H1 (cell line): Measurements from ENCODE around the gene FOXO1. TPM values are rescaled to one million over a fixed set of nuclear protein-coding genes. Genes with fewer than 3 reads are reported as not detected.

Source experiments
- CTCF ChIA-PET: fragments of 300-600 bp; sonication (Branson Sonifier 250); formaldehyde crosslinking; loops from one replicate; lab custom pipeline; 2021; ENCODE audit not compliant: partially characterized antibody; lab: Charles Lee
- POLR2A ChIA-PET: fragments of 300-600 bp; sonication (Branson Sonifier 250); formaldehyde crosslinking; loops from one replicate; lab custom pipeline; 2021; ENCODE audit warnings: inconsistent platforms; ENCODE audit not compliant: partially characterized antibody; lab: Charles Lee
- DNase-seq, 2 experiments: peaks; one replicate each; pipeline versions ENCODE4 v3.0.0 to v3.0.0-alpha.2; 2010 to 2022; ENCODE audit warnings: low spot score in 2 of 2, low read depth in 1 of 2, mixed read lengths in 1 of 2
- FAIRE-seq: peaks from 2 replicates; lab custom pipeline; 2011; peaks lifted over from hg19 to GRCh38; lab: Jason Lieb, UNC
- H2AFZ ChIP-seq: 2 replicates; pipeline ENCODE4 v1.8.1; 2012; ENCODE audit warnings: low read length, inconsistent platforms
- H2AK5ac ChIP-seq: 2 replicates; pipeline ENCODE4 v1.6.1; 2013; ENCODE audit warnings: low read depth, low read length
- H2BK120ac ChIP-seq: replicated peaks from 2 replicates; pipeline ENCODE3; 2013; ENCODE audit warnings: low read depth, low read length, inconsistent platforms
- H2BK12ac ChIP-seq: 2 replicates; pipeline ENCODE4 v1.6.1; 2013; ENCODE audit warnings: low read depth, low read length
- H2BK15ac ChIP-seq: 2 replicates; pipeline ENCODE4 v1.6.1; 2013; ENCODE audit warnings: low read length
- H2BK20ac ChIP-seq: 2 replicates; pipeline ENCODE4 v1.6.1; 2013; ENCODE audit warnings: low read length
- H2BK5ac ChIP-seq: 2 replicates; pipeline ENCODE4 v1.6.1; 2013; ENCODE audit warnings: low read depth, low read length
- H3K14ac ChIP-seq: 2 replicates; pipeline ENCODE4 v1.6.1; 2013; ENCODE audit warnings: inconsistent platforms; ENCODE audit not compliant: insufficient read length
- H3K18ac ChIP-seq: 2 replicates; pipeline ENCODE4 v1.6.1; 2013; ENCODE audit warnings: low read length; ENCODE audit errors: extremely low read depth
- H3K23ac ChIP-seq: 2 replicates; pipeline ENCODE4 v1.6.1; 2013; ENCODE audit warnings: inconsistent platforms; ENCODE audit not compliant: insufficient read length
- H3K23me2 ChIP-seq: 2 replicates; pipeline ENCODE4 v1.6.1; 2013; ENCODE audit warnings: low read depth, low read length
- H3K27ac ChIP-seq: 2 replicates; pipeline ENCODE4 v1.6.1; 2011; ENCODE audit warnings: low read depth, low read length, inconsistent platforms
- H3K27me3 ChIP-seq, 4 experiments: replicated peaks in 1 of 4; 1 replicate in 1 of 4; 2 replicates in 3 of 4; pipeline versions ENCODE4 v1.6.1 to v1.8.1; 2011 to 2013; ENCODE audit warnings: low read length in 3 of 4, mild to moderate bottlenecking in 3 of 4, inconsistent platforms in 2 of 4, mixed read lengths in 2 of 4, moderate library complexity in 1 of 4; ENCODE audit not compliant: control insufficient read depth in 3 of 4, insufficient read depth in 3 of 4; ENCODE audit errors: extremely low read depth in 1 of 4
- H3K36me3 ChIP-seq, 4 experiments: 2 replicates each; pipeline versions ENCODE4 v1.6.1 to v1.8.1; 2011 to 2013; ENCODE audit warnings: mild to moderate bottlenecking in 4 of 4, low read length in 3 of 4, moderate library complexity in 2 of 4, control low read depth in 1 of 4, inconsistent platforms in 1 of 4; ENCODE audit not compliant: insufficient read depth in 4 of 4, control insufficient read depth in 2 of 4
- H3K4ac ChIP-seq: replicated peaks from 2 replicates; pipeline ENCODE3; 2013; ENCODE audit warnings: low read length, low read depth, mixed read lengths, inconsistent platforms; ENCODE audit not compliant: insufficient read length
- H3K4me1 ChIP-seq, 4 experiments: replicated peaks in 1 of 4; 1 replicate in 1 of 4; 2 replicates in 3 of 4; pipeline versions ENCODE4 v1.6.1 to v1.8.1; 2011 to 2013; ENCODE audit warnings: low read length in 3 of 4, inconsistent platforms in 2 of 4, mixed read lengths in 1 of 4; ENCODE audit not compliant: insufficient read depth in 4 of 4, control insufficient read depth in 3 of 4
- H3K4me2 ChIP-seq, 2 experiments: 2 replicates each; pipeline versions ENCODE4 v1.6.1 to v1.8.1; 2011 to 2013; ENCODE audit warnings: low read depth in 2 of 2, low read length in 2 of 2, control low read depth in 1 of 2, inconsistent platforms in 1 of 2, mild to moderate bottlenecking in 1 of 2; ENCODE audit not compliant: insufficient read depth in 1 of 2
- H3K4me3 ChIP-seq, 4 experiments: fragments of 200-600, 300-600 bp in 1 of 4; sonication (generic), shearing (Covaris generic), sonication (Bioruptor Twin) in 1 of 4; 2 replicates each; pipeline versions ENCODE4 v1.5.1 to v1.8.1; 2011 to 2016; ENCODE audit warnings: low read length in 4 of 4, low read depth in 3 of 4, control low read depth in 2 of 4, inconsistent platforms in 2 of 4, mild to moderate bottlenecking in 2 of 4, mixed read lengths in 1 of 4, moderate library complexity in 1 of 4; ENCODE audit not compliant: insufficient read depth in 2 of 4; ENCODE audit errors: extremely low read depth in 1 of 4
- H3K56ac ChIP-seq: replicated peaks from 2 replicates; pipeline ENCODE3; 2013; ENCODE audit warnings: low read depth, mild to moderate bottlenecking, mixed read lengths, low read length, inconsistent platforms; ENCODE audit not compliant: insufficient read length
- H3K79me1 ChIP-seq: 2 replicates; pipeline ENCODE4 v1.6.1; 2013; ENCODE audit warnings: low read depth, low read length, control low read depth
- H3K79me2 ChIP-seq, 2 experiments: 2 replicates each; pipeline versions ENCODE4 v1.6.1 to v1.8.1; 2012 to 2013; ENCODE audit warnings: low read length in 2 of 2, mild to moderate bottlenecking in 2 of 2, inconsistent platforms in 1 of 2; ENCODE audit not compliant: insufficient read depth in 2 of 2, control insufficient read depth in 1 of 2
- H3K9ac ChIP-seq, 4 experiments: replicated peaks in 1 of 4; 1 replicate in 1 of 4; 2 replicates in 3 of 4; pipeline versions ENCODE4 v1.6.1 to v1.8.1; 2011 to 2013; ENCODE audit warnings: low read depth in 3 of 4, low read length in 3 of 4, control low read depth in 2 of 4, mild to moderate bottlenecking in 2 of 4, moderate library complexity in 2 of 4, inconsistent platforms in 1 of 4; ENCODE audit errors: extremely low read depth in 1 of 4
- H3K9me3 ChIP-seq, 2 experiments: 2 replicates each; pipeline versions ENCODE4 v1.6.1 to v1.8.1; 2012 to 2013; ENCODE audit warnings: mild to moderate bottlenecking in 2 of 2, moderate library complexity in 2 of 2, control low read depth in 1 of 2, inconsistent platforms in 1 of 2, low read depth in 1 of 2, low read length in 1 of 2, mixed read lengths in 1 of 2; ENCODE audit not compliant: insufficient read depth in 2 of 2
- H4K20me1 ChIP-seq, 2 experiments: replicated peaks in 1 of 2; 2 replicates each; pipeline versions ENCODE3 to v1.8.1; 2011 to 2013; ENCODE audit warnings: inconsistent platforms in 2 of 2, low read length in 2 of 2, mild to moderate bottlenecking in 1 of 2; ENCODE audit not compliant: insufficient read depth in 2 of 2, control insufficient read depth in 1 of 2
- H4K5ac ChIP-seq: 2 replicates; pipeline ENCODE4 v1.6.1; 2013; ENCODE audit warnings: low read length, low read depth, mixed read lengths, inconsistent platforms; ENCODE audit not compliant: insufficient read length
- H4K8ac ChIP-seq: 2 replicates; pipeline ENCODE4 v1.8.0; 2013; ENCODE audit warnings: mild to moderate bottlenecking, moderate library complexity, low read length, inconsistent platforms; ENCODE audit not compliant: insufficient read depth; ENCODE audit errors: extremely low read depth
- H4K91ac ChIP-seq: replicated peaks from 2 replicates; pipeline ENCODE3; 2013; ENCODE audit warnings: low read length, mixed read lengths, inconsistent platforms; ENCODE audit not compliant: insufficient read length
- CTCF ChIP-seq, 3 experiments: IDR thresholded peaks; 1 replicate in 2 of 3; 2 replicates in 1 of 3; pipeline versions ENCODE4 v1.5.1 to v1.6.1; 2011; ENCODE audit warnings: low read length in 3 of 3, mild to moderate bottlenecking in 3 of 3, inconsistent platforms in 2 of 3, low read depth in 1 of 3, moderate library complexity in 1 of 3; ENCODE audit not compliant: insufficient read depth in 1 of 3; ENCODE audit errors: control extremely low read depth in 1 of 3
- KDM4A ChIP-seq: IDR thresholded peaks from one replicate; pipeline ENCODE4 v1.7.1; 2012; ENCODE audit warnings: low read depth, mild to moderate bottlenecking, moderate library complexity, low read length, inconsistent platforms; ENCODE audit not compliant: severe bottlenecking
- RBBP5 ChIP-seq: IDR thresholded peaks from 2 replicates; pipeline ENCODE4 v1.7.1; 2012; ENCODE audit warnings: low read depth, mild to moderate bottlenecking, inconsistent platforms, low read length, moderate library complexity, borderline replicate concordance
- SIN3A ChIP-seq, 2 experiments: IDR thresholded peaks in 1 of 2; conservative IDR thresholded peaks in 1 of 2; 2 replicates each; pipeline ENCODE4 v1.6.1; 2011 to 2012; ENCODE audit warnings: low read length in 2 of 2, improper control_type of control experiment in 1 of 2, low read depth in 1 of 2, mild to moderate bottlenecking in 1 of 2
- TAF1 ChIP-seq: IDR thresholded peaks from 2 replicates; pipeline ENCODE4 v1.6.1; 2011; ENCODE audit warnings: mild to moderate bottlenecking, low read depth, low read length
- WGBS, 2 experiments: shearing (Covaris generic) in 1 of 2; methylation state at CpG; one replicate each; pipeline versions ENCODE4 v1.1.6 to v1.1.7; 2013 to 2015; ENCODE audit warnings: low lambda C conversion rate in 2 of 2, mixed read lengths in 2 of 2, inconsistent platforms in 1 of 2, low coverage in 1 of 2, missing lambda C conversion rate in 1 of 2; ENCODE audit not compliant: insufficient replicate concordance in 2 of 2, insufficient coverage in 1 of 2, insufficient read length in 1 of 2; ENCODE audit errors: extremely low coverage in 1 of 2, missing lambda C conversion rate in 1 of 2; 5-methylcytosine and 5-hydroxymethylcytosine counted together
- polyA plus RNA-seq, 7 experiments: library from polyadenylated mRNA; depleted of rRNA in 3 of 7; stranded (reverse) in 5 of 7; unstranded in 2 of 7; fragments of >200 nt in 5 of 7; fragments of 200-250 nt in 2 of 7; gene quantifications; 1 replicate in 5 of 7; 2 replicates in 1 of 7; 4 replicates in 1 of 7; pipeline versions ENCODE4 v1.2.1 to v1.2.3, GENCODE V29; 2011 to 2013; ENCODE audit warnings: missing spikeins in 2 of 7, mixed read lengths in 2 of 7
- total RNA-seq: library from RNA; stranded (reverse); fragmentation: NEBNext Ultra II Directional; extraction: Animal tissue kit (Norgen Biotek cat#: 25700); gene quantifications from 2 replicates; pipeline ENCODE4 v1.2.1, GENCODE V29; 2021

FOXO1 gene
- total and polyA plus RNA-seq, 2 of the 8 experiments (the other 6 are each of a cell fraction or from before 2014, with no cell fraction given), result 35.3 to 56.9 TPM

- CTCF ChIA-PET, result interaction anchor here (0.7 to 2.3 kb wide), 4 partner anchors 15 to 123 kb away, joined by 3 to 8 read pairs (median 3); partner anchors contain the start of gene SLC25A15
- TF ChIP-seq CTCF (IDR thresholded peaks at IDR 0.05; ENCODE audit: control extremely low read depth in 1 of 3, insufficient read depth in 1 of 3, low read depth in 1 of 3, low read length in 3 of 3) (no peak), SIN3A (conservative IDR thresholded peaks at IDR 0.05 in 1 of 2, IDR thresholded peaks at IDR 0.05 in 1 of 2; ENCODE audit: low read depth in 1 of 2, low read length in 2 of 2) (0 out of 4 replicates have a peak, but pooled peaks of 1 of the 2 experiments have one; percentile 45), TAF1 (0 out of 2 replicates have a peak, but pooled peaks have one; percentile 35), RBBP5 (0 out of 2 replicates have a peak, but pooled peaks have one; percentile 41), KDM4A (peak; percentile 41)
- TF ChIP-seq, all 59 proteins: peak for 4
- Histone ChIP-seq H3K4me2 (peak overlapping the region; percentile 90 to 94), H3K4me1 (peaks cover 2 to 20% (median 8%) of the 10 kb centered on the region in 4 experiments; a peak in 6 of 7 replicates), H4K5ac (peak overlapping the region; percentile 59), H3K14ac (no peak overlapping the region), H2BK20ac (no peak overlapping the region), H4K20me1 (peaks cover 6 to 11% of the 10 kb centered on the region in 2 experiments), H2AFZ (no peak overlapping the region), H3K4ac (peak overlapping the region; percentile 98), H3K23me2 (peaks cover 10% of the 10 kb centered on the region), H3K36me3 (no peaks in the 10 kb centered on the region), H3K4me3 (peak overlapping the region; percentile 84 to 98 (median 88)), H2AK5ac (no peak overlapping the region; the same call in 1 of the 2 replicates), H4K91ac (peak overlapping the region; percentile 85), H2BK120ac (no peak overlapping the region), H3K9me3 (no peaks in the 10 kb centered on the region), H2BK15ac (no peak overlapping the region; the same call in 1 of the 2 replicates), H3K9ac (peak overlapping the region; percentile 60 to 92 (median 70)), H4K8ac (no peak overlapping the region), H3K27me3 (no peaks in the 10 kb centered on the region; a peak in 1 of 7 replicates), H3K23ac (no peak overlapping the region), H3K79me1 (no peaks in the 10 kb centered on the region; the same call in 1 of the 2 replicates), H3K79me2 (peaks cover 26 to 65% of the 10 kb centered on the region in 2 experiments), H3K27ac (peak overlapping the region; percentile 5; the same call in 1 of the 2 replicates), H2BK12ac (no peak overlapping the region), H3K18ac (peak overlapping the region; percentile 98; the same call in 1 of the 2 replicates), H3K56ac (peak overlapping the region; percentile 39), H2BK5ac (peak overlapping the region; percentile 84; the same call in 1 of the 2 replicates)
- FAIRE-seq, result no peak
- 2% methylated on average over 60 of the region's 117 CpGs; no CpG with 5 or more reads in 1 of the 2 experiments for WGBS, 2 experiments
- peak in 1 of 2 experiments; percentile 69 for DNase-seq
- POLR2A ChIA-PET, result interaction anchor here (0.6 to 1.8 kb wide), 8 partner anchors 10 to 127 kb away, joined by 3 to 6 read pairs (median 3); partner anchors contain the start of gene SLC25A15
Observed at GRCh38 chr13:40665126-40666044, 1.1 kb downstream of the FOXO1 start.
